HG03439 (cell line): ENCODE data around the gene MNAT1.

Source experiments
- ATAC-seq: cut with Tn5 transposase; IDR thresholded peaks from one replicate; pipeline ENCODE4 v1.9.1; 2021; ENCODE audit warnings: mild to moderate bottlenecking, moderate library complexity; ENCODE audit not compliant: unreplicated experiment

MNAT1 gene

GRCh38 chr14:61019537-61019936 lies 285.0 kb downstream of the MNAT1 start:
- no peak for ATAC-seq
